HG03025 (cell line): ENCODE measurements around the gene ITGA3.

Source experiments
- ATAC-seq: cut with Tn5 transposase; IDR thresholded peaks from one replicate; pipeline ENCODE4 v1.9.1; 2021; ENCODE audit warnings: mild to moderate bottlenecking, moderate library complexity; ENCODE audit not compliant: unreplicated experiment, low FRiP score

Gene ITGA3

GRCh38 chr17:50122945-50123344 lies 67.0 kb downstream of the ITGA3 start:
- no peak for ATAC-seq

DNA sequence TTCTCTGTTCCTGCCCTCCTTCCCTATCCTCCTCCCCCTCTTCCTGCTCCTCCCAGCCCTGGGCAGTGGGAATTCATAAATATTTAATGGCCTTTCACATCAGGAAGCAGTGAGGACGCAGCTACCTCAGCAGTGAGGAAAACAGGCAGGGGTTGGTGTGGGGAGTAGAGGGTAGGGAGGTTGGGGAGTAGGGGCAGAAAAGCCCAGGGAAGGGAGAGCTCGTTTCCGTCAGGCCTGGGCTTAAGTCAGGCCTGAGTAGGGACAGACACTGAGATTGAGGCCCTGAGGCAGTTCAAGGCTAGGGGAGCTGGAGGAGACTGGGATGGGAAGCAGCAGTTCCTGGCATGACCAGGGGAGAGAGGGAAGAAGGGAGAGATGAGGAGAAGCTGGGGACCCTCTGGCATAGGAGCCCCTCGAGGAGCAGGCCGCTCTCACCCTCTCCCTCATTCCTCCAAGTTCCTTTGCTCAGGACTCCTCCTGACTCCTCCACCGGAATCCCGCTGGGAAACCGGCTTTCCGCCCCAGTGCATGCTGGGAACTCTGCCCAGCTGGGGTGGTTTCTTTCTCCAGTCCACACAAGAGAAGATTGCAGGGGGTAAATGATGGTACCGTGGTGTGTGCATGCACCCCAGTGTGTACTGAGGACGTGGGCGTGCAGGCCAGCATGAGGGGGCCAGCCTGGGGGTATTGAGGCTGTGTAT lies 67.9 kb downstream of the ITGA3 start:
- ATAC-seq, result no peak

DNA sequence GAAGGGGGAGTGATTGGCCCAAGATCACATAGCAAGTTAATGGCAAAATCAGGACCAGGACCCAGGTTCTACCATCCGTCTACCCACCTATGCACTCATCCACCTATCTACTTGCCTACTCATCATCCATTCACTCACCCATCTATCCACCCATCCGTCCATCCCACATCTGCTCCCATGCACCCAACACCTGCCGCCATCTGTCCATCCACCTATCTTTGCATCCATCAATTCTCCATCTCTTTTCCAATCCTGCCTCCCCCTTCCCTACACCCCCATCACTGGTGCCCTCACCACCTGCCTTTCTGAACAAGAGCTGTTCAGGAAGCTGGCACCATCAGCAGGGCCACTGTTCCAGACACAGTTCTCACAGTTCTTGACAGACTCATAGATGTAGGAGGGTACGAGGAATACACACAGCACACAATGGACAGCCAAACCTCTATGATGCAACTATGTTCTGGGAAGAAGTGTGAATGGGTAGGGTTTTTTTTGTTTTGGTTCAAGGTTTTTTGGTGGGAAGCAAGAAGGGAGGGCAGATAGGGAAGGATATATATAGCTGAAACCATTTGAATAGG lies 69.6 kb downstream of the ITGA3 start:
- no peak for ATAC-seq

DNA sequence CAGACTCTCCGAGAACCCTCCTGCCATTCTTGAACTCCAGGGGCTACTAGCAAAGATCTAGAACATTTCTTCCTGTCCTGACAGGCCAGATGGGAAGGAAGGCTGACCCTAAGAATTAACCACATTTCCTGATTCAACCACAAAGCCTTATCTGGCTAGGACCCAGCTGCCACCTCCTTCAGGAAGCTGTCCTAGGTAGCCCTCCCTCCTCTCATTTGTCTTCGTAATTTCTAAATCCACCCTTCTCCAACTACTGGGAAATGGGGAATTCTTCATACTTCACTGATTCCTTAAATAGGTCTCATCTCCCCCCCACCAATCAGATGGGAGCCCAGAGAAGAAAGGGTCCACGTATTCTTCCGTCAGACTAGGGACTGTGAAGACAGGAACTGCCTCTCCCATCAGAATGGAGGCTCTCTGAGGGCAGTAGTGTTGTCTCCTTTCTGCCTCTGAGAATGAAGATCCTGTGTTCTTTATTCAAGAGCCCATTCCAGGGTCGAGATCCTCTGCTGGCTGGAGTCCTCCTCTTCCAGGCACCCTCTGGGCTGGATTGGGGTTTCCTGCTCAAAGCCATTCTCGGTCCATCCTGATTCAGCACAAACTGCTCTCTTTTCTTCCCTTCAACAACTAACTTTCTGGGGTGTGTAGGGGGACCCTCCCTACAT lies 71.9 kb downstream of the ITGA3 start:
- ATAC-seq, result no peak

DNA sequence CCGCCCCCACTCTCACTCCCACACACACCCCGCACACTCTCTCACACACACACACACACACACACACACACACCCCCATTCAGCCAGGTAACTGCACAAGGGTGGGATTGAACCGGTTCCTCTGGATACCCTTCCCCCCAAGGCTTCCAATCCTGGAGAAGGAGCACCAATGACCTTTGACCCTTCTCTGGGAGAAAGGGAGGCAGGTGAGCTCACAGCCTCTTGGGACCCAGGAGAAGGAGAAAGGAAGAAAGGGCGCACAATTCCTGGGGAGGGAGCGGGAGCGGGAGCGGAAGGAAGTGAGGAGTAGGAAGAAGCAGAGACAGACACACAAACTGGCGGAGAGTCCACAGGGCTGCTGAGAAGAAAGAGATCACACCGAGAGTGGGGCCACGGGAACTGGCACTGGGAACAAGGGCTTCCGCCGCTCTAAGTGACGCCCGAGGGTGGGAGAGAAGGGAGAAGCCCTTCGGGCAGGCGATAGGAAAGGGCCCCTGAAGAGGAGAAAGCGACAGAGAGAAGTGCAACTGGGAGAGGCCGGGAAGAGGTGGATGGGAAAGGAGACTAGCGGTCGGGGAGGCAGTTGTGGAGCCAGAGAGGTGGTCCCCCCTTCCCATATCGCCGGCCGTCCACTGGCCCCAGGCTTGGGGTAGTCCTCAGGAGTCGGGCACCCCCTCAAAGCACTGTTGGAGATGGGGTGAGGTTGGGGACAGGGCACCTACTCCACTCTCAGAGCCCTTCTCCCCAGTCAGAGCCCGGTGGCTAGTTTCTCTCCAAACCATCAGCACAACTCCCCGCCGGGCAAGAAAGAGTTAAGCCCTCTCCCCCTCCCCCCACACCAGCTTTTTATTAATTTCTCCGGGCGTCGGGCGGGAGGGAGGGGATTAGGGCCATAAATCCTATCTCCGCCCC lies 72.8 kb downstream of the ITGA3 start:
- no peak for ATAC-seq

DNA sequence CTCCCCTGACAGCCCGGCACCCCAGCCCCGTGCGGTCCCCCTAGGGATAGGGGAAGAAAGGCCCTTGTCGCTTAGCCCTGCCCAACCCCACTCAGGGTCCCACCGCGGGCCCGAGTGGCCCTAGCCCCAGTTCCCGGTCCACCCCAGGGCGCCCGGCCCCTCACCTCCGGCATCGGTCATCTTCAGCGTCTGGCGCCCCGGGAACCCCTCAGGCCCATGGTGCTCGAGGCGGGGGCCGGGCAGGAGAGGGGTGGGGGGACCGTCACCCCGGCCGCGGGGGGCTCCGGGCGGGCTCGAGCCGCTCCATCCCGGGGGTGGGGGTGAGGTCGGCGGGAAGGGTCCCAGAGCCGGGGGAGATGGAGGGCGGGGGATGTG lies 73.4 kb downstream of the ITGA3 start:
- ATAC-seq, result no peak

DNA sequence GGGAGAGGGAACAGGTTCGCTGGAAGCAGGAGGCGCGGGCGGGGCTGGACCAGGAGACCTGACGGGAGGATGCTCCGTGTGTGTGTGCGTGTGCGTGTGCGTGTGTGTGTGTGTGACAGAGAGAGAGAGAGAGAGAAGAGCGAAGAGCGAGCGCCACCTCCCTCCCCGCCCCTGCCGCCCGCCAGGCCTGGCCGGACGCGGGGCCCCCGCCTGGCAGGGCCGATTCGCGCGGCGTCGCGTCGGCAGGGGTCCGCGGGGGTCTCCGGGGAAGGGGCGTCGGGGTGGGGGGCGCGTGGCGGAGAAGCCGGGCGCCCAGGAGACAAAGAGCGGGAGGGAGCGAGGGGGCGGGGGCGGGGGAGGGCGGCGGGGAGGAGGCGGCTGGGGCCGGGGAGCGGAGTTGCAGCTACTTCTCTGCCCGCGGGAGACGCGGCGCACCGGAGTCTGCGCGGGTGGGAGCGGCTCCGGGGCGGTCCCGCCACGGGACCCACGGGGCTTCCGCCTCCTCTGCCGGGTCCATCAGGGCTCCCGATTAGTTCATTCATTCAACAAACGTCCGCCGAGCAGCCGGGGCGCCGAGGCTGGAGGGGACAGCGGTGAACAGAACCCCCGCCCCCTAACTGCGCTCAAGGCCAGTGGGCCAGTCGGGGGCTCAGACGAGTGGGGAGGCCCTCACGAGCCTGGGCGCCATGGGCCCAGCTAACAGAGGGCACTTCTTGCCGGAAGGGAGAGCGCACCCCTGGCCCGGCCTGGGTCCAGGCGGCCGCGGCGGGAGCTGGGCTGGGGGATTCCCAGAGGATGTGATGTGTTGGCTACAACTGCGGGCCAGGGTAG lies 74.0 kb downstream of the ITGA3 start, which contains the start of gene SAMD14:
Gene SAMD14, minus strand, starts transcription at position 433 of the 831 bp plus-strand sequence. CDS start 5,201 bp downstream, outside the sequence.
- ATAC-seq, result no peak

GRCh38 chr17:50130559-50131305 lies 74.8 kb downstream of the ITGA3 start:
- ATAC-seq, result no peak

DNA sequence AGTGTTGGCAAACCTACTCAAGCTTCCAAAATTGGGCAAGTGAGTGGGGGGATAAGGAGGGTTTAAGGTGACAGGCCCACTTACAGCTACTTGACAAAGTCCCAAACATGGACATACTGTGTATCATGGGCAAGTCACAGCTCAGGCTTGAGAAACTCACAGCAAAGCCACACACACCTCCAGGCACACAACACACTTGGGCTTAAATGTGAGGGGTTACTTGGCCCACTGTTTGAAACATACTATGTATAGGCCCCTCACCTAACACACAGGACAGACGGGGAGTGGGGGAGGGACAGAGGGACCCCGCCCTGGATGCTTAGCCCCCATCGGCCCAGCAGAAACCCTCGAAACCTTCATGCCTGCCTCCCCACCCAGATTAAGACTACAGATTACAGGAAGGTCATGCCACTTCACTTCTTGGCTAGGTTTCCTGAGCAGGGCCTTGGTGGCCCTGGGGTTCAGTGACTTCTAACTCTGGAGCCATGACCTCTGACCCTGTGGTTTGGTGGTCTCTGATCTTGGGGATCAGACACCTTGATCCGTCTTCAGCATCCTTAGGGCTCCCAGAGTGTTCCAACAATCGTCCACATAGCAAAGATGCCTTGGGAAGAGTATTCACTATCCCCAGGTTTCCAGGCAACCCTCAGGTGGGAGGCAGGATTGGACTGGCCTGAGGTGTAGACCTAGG lies 76.3 kb downstream of the ITGA3 start:
- ATAC-seq, result no peak

DNA sequence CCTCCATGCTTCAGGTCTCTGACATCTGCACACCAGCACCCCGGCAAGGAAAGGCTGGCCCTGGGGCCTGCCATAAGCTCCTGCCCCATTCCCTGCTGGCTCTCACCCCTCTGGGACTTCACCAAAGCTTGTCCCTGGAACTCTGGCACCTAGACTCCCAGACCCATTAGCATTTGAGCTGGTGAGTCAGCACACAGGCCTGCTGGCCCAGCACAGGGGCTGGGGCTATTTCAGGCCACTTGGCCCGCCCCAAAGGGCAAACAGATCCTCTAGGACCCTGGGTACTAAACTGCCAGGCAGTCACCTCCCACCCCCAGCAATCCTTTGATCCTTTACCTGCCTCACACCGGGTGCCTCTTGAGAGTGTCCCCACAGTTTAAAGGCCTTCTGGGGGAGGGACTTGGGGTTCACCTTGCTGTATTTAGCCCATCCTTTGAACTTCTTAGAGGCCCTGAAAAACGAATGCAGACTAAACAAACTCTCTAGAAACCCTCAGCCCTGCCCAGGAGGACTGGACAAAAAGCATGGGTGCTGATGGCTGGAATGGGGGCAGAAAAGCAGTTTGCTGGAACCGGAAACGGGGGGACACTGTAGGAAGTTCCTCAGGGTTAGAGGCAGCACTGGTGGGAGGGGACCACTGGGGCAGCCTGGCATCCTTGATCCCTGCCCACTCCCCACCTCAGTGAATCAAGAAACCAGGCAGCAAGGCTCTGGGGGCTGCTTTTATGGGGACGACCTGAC lies 77.3 kb downstream of the ITGA3 start:
- no peak for ATAC-seq

DNA sequence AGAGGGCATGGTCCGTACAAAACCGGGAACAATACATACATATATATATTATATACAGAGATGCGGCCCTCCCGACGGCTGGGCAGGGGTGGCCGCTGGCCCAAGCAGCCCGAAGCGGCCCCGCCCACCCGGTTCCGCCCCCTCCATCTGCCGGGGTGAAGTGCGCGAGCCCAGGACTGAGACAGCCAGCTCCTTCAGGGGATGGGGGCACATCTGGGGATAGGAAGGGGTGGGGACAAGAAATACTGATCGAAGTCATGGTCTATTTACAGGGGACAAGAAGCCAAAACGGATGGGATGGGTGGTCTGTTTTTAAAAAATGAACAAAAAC lies 77.8 kb downstream of the ITGA3 start:
- no peak for ATAC-seq

DNA sequence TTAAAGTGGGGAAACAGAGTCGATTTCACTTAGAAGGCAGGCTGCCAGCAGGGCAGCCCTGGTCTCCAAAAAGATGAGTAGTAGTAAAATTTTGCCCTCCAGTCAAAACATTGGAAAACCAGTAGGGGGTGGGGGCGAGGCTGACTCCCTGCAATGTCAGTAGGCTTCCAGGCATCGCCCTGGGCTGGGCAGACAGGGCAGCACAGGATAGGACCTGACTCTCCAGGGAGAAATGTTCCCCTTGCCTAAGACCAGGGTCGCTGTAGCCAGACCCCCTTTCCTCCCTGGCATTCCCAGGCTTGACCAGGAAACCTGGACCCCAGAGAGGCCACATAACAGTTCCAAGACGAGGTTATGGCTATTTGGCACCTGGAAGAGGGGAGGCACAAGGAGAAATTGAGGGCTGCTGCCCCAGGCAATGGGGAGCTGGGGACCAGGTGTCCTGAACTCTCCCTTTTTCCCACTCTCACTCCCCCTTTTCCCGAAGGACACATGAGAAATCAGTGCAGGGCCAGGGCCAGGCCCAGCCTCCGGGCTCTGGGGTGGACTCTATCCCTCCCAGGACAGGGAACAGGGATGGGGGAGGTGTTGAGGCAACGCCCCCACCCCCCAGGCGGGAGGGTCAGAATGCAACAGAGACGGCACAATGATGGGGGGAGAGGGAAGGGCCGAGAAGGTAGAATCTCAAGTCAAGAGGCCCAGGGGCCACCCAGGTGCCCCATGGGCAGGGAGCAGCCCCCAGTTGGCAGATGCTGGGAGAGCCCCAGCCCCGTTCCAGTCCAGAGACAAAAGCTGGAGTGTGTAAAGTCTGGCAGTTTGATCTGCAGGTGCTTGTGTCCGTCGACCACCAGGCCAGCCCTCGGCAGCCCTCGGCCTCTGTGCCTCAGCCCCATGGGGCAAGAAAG lies 78.5 kb downstream of the ITGA3 start:
- ATAC-seq, result no peak

- ATAC-seq, result no peak
These were observed 79.6 kb downstream of the ITGA3 start for GRCh38 chr17:50135316-50136095.

GRCh38 chr17:50136096-50136687 lies 80.3 kb downstream of the ITGA3 start:
- no peak for ATAC-seq

- no peak for ATAC-seq
These were observed 81.1 kb downstream of the ITGA3 start for GRCh38 chr17:50137042-50137441.

- ATAC-seq, result no peak
These were observed 83.4 kb downstream of the ITGA3 start for GRCh38 chr17:50139185-50139783.
